Stomach (tissue), 4 donors: ENCODE data around the gene CRYGA.
"Not testable (repeated sequence)": the region's sequence is repeated elsewhere in the genome, so short reads cannot be mapped to it uniquely, and the experiment has no call there.

ENCODE experiments used
- CTCF ChIP-seq, 7 experiments: fragments of 450-650 bp in 4 of 7; fragments of 200-600 bp in 3 of 7; sonication (generic) in 3 of 7; IDR thresholded peaks; one replicate each; pipeline ENCODE4 v1.5.1; 2016 to 2019; ENCODE audit warnings: antibody characterized with exemption in 7 of 7, control low read depth in 2 of 7, mild to moderate bottlenecking in 1 of 7
- EP300 ChIP-seq: sonication (generic); formaldehyde crosslinking; IDR thresholded peaks from one replicate; pipeline ENCODE4 v1.6.1; 2017; ENCODE audit warnings: antibody characterized with exemption
- POLR2A ChIP-seq, 4 donors: fragments of 450-650 bp; IDR thresholded peaks; one replicate each; pipeline ENCODE4 v1.6.1; 2016; ENCODE audit warnings: antibody characterized with exemption in 4 of 4, control low read depth in 2 of 4, mild to moderate bottlenecking in 1 of 4, moderate library complexity in 1 of 4
- POLR2AphosphoS5 ChIP-seq, 3 donors: sonication (generic); formaldehyde crosslinking; IDR thresholded peaks; one replicate each; pipeline ENCODE4 v1.6.1; 2016; ENCODE audit warnings: antibody characterized with exemption in 3 of 3

- TF ChIP-seq CTCF (IDR thresholded peaks at IDR 0.05); POLR2A (IDR thresholded peaks at IDR 0.05); POLR2AphosphoS5 (IDR thresholded peaks at IDR 0.05); EP300: not testable (repeated sequence)
Observed at GRCh38 chr2:208124013-208124715, 39.2 kb downstream of the CRYGA start, which contains the start of gene CRYGD.
